Caco-2 (cell line): ENCODE measurements around the gene C6orf163. TPM values are rescaled to one million over a fixed set of nuclear protein-coding genes. Genes with fewer than 3 reads are reported as not detected.

ENCODE experiments used
- BruUV-seq: library from RNA; stranded (reverse); fragments of 400-500 nt; replicated peaks from 2 replicates; lab custom pipeline; 2021; lab: Mats Ljungman, UMichigan
- CTCF ChIA-PET: fragments of 300-600 bp; sonication (Branson Sonifier 250); formaldehyde crosslinking; loops from one replicate; lab custom pipeline; 2022; ENCODE audit warnings: antibody characterized with exemption; lab: Charles Lee
- POLR2A ChIA-PET: fragments of 300-600 bp; sonication (Branson Sonifier 250); formaldehyde crosslinking; loops from one replicate; lab custom pipeline; 2022; ENCODE audit warnings: antibody characterized with exemption; lab: Charles Lee
- DNase-seq, 2 experiments: peaks; one replicate each; pipeline versions ENCODE4 v3.0.0 to v3.0.0-alpha.2; 2020 to 2022
- H3K27me3 ChIP-seq: replicated peaks from 2 replicates; pipeline ENCODE4 v1.6.0; 2011; ENCODE audit warnings: low read length; ENCODE audit not compliant: control insufficient read depth, insufficient read depth
- H3K36me3 ChIP-seq: 2 replicates; pipeline ENCODE4 v1.5.1; 2011; ENCODE audit warnings: low read length; ENCODE audit not compliant: control insufficient read depth, insufficient read depth
- H3K4me1 ChIP-seq: fragments of 250-450 bp; sonication (Bioruptor Pico); 2 replicates; pipeline ENCODE4 v1.5.1; 2020; ENCODE audit warnings: mild to moderate bottlenecking
- H3K4me3 ChIP-seq: 2 replicates; pipeline ENCODE4 v1.5.1; 2011; ENCODE audit warnings: low read depth, mild to moderate bottlenecking, control low read depth, low read length
- H3K9me3 ChIP-seq: fragments of 250-450 bp; sonication (Bioruptor Pico); 2 replicates; pipeline ENCODE4 v1.5.1; 2020; ENCODE audit warnings: mild to moderate bottlenecking, moderate library complexity
- H3K27ac Mint-ChIP-seq: one replicate; pipeline ENCODE4 v1.8.0; 2022; ENCODE audit warnings: mixed read lengths; ENCODE audit not compliant: unreplicated experiment
- H3K27me3 Mint-ChIP-seq: one replicate; pipeline ENCODE4 v1.8.0; 2022; ENCODE audit warnings: mixed read lengths; ENCODE audit not compliant: insufficient read depth, unreplicated experiment
- H3K36me3 Mint-ChIP-seq: one replicate; pipeline ENCODE4 v1.8.0; 2022; ENCODE audit warnings: mild to moderate bottlenecking, mixed read lengths; ENCODE audit not compliant: insufficient read depth, unreplicated experiment
- H3K4me1 Mint-ChIP-seq: one replicate; pipeline ENCODE4 v1.8.0; 2022; ENCODE audit warnings: low read depth, mixed read lengths; ENCODE audit not compliant: unreplicated experiment
- H3K4me3 Mint-ChIP-seq: one replicate; pipeline ENCODE4 v1.8.0; 2022; ENCODE audit warnings: mild to moderate bottlenecking, moderate library complexity, mixed read lengths; ENCODE audit not compliant: unreplicated experiment
- H3K9me3 Mint-ChIP-seq: one replicate; pipeline ENCODE4 v1.8.0; 2022; ENCODE audit warnings: mixed read lengths; ENCODE audit not compliant: unreplicated experiment
- intact Hi-C: fragments of 100-400 bp; cut with micrococcal nuclease; formaldehyde crosslinking; loops from one replicate; pipeline ENCODE4 v1.10.0; 2022; ENCODE audit not compliant: unreplicated experiment
- total RNA-seq: library from RNA; stranded (reverse); gene quantifications from 2 replicates; pipeline ENCODE4 v1.2.3, GENCODE V29; 2022
- TF ChIP-seq, protein P1 (sequence below), 2 experiments: fragments of 200-600 bp in 1 of 2; IDR thresholded peaks; 1 replicate in 1 of 2; 2 replicates in 1 of 2; pipeline versions ENCODE4 v1.5.1 to v1.8.0; 2011 to 2022; ENCODE audit warnings: antibody characterized with exemption in 1 of 2, control low read depth in 1 of 2, inconsistent platforms in 1 of 2, low read depth in 1 of 2, low read length in 1 of 2, mild to moderate bottlenecking in 1 of 2, moderate library complexity in 1 of 2; ENCODE audit not compliant: insufficient read depth in 1 of 2, severe bottlenecking in 1 of 2, unreplicated experiment in 1 of 2

C6orf163 gene
- total RNA-seq, 1 experiment from 2014 or later = 2.3 TPM

DNA sequence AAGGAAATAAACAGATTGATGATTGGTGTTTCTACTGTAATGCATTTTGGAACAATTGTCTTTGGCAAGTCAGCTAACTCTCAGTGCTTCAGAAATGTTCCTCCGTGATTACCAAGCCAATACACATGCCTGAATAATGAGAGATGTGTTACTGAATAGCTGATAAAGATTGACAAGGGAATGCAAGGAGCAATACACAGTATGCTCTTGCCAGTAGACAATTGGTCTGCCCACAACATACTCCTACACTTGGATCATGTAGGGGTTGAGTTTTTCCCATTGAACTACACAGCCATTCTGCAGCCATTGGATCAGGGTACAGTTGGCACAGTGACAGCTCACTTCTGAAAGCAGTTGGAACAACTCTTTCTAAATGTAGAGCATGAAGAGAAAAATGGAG is 9.9 kb upstream of the C6orf163 start:
- Histone ChIP-seq H3K36me3 (no peaks in the 10 kb centered on the region), H3K4me1 (no peaks in the 10 kb centered on the region; the same call in 1 of the 2 replicates), H3K4me3 (no peak overlapping the region), H3K27me3 (no peaks in the 10 kb centered on the region), H3K9me3 (no peaks in the 10 kb centered on the region)
- H3K9me3 Mint-ChIP-seq = no peaks in the 10 kb centered on the region
- intact Hi-C loops = no loop called here
- no peak for DNase-seq
- no TSS peak for BruUV-seq
- TF ChIP-seq, protein P1, sequence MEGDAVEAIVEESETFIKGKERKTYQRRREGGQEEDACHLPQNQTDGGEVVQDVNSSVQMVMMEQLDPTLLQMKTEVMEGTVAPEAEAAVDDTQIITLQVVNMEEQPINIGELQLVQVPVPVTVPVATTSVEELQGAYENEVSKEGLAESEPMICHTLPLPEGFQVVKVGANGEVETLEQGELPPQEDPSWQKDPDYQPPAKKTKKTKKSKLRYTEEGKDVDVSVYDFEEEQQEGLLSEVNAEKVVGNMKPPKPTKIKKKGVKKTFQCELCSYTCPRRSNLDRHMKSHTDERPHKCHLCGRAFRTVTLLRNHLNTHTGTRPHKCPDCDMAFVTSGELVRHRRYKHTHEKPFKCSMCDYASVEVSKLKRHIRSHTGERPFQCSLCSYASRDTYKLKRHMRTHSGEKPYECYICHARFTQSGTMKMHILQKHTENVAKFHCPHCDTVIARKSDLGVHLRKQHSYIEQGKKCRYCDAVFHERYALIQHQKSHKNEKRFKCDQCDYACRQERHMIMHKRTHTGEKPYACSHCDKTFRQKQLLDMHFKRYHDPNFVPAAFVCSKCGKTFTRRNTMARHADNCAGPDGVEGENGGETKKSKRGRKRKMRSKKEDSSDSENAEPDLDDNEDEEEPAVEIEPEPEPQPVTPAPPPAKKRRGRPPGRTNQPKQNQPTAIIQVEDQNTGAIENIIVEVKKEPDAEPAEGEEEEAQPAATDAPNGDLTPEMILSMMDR (IDR thresholded peaks at IDR 0.05; ENCODE audit: insufficient read depth in 1 of 2, low read depth in 1 of 2, low read length in 1 of 2, severe bottlenecking in 1 of 2, unreplicated experiment in 1 of 2) = no peak
- H3K36me3 Mint-ChIP-seq = no peaks in the 10 kb centered on the region
- no peak overlapping the region for H3K4me3 Mint-ChIP-seq
- peaks cover 21% of the 10 kb centered on the region for H3K4me1 Mint-ChIP-seq
- no peaks in the 10 kb centered on the region for H3K27me3 Mint-ChIP-seq
- ChIA-PET CTCF (no interaction called here), POLR2A (no interaction called here)
- H3K27ac Mint-ChIP-seq = no peak overlapping the region

DNA sequence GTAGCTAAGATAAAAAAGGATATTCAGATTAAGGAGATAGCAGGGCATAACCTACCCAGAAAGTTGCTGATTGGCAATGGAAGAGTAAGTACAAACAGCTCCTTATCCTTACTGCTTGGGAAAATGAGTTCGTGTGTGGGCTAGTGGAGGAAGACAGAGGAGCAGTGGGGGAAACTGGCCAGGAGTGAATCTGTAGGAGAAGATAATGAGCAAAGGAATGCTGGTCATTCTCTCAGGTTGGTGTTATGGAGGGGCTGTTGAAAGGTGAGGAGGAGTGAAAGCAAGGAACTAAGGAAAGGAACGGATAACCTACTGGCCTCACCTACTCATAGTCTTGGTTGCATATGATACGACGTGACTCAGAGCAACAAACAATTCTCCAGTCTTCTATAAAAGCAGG is 8.2 kb upstream of the C6orf163 start:
- CTCF ChIA-PET = no interaction called here
- Mint-ChIP-seq H3K9me3 (no peaks in the 10 kb centered on the region), H3K4me3 (no peak overlapping the region), H3K27me3 (no peaks in the 10 kb centered on the region), H3K36me3 (no peaks in the 10 kb centered on the region), H3K27ac (no peak overlapping the region), H3K4me1 (peaks cover 28% of the 10 kb centered on the region)
- Histone ChIP-seq H3K4me3 (no peak overlapping the region), H3K9me3 (no peaks in the 10 kb centered on the region), H3K27me3 (no peaks in the 10 kb centered on the region), H3K4me1 (no peaks in the 10 kb centered on the region; the same call in 1 of the 2 replicates), H3K36me3 (no peaks in the 10 kb centered on the region)
- intact Hi-C loops = no loop called here
- BruUV-seq = no TSS peak
- POLR2A ChIA-PET = no interaction called here
- TF ChIP-seq, protein P1 (IDR thresholded peaks at IDR 0.05; ENCODE audit: insufficient read depth in 1 of 2, low read depth in 1 of 2, low read length in 1 of 2, severe bottlenecking in 1 of 2, unreplicated experiment in 1 of 2) = no peak
- DNase-seq = no peak

DNA sequence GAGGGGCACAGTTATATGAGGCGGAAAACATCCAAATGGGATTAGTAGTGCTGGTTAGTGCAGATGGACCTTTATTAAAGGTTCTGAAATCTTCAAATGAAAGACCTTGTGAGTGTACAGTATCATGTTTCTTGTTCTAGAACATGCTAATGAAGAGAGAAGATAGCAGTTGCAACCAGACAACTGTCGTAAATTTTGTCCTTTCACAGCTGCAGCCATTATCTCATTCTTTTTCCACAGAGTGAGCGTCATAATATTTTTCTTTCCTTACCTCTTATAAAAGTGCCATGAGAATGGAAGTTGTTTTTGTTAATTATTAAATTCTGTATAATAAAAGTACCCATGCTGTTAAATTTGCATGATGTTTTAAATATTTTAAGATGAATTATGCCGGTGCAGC is 4.4 kb upstream of the C6orf163 start:
- no peaks in the 10 kb centered on the region for H3K9me3 ChIP-seq
- H3K4me1 ChIP-seq = peaks cover 25% of the 10 kb centered on the region
- DNase-seq = no peak
- TF ChIP-seq, protein P1 (IDR thresholded peaks at IDR 0.05; ENCODE audit: insufficient read depth in 1 of 2, low read depth in 1 of 2, low read length in 1 of 2, severe bottlenecking in 1 of 2, unreplicated experiment in 1 of 2) = no peak
- H3K27me3 Mint-ChIP-seq = no peaks in the 10 kb centered on the region
- H3K9me3 Mint-ChIP-seq = no peaks in the 10 kb centered on the region
- no peak overlapping the region for H3K4me3 Mint-ChIP-seq
- ChIA-PET CTCF (no interaction called here), POLR2A (no interaction called here)
- H3K4me1 Mint-ChIP-seq = peaks cover 31% of the 10 kb centered on the region
- BruUV-seq = no TSS peak
- H3K27me3 ChIP-seq = no peaks in the 10 kb centered on the region
- no peak overlapping the region for H3K4me3 ChIP-seq
- H3K36me3 Mint-ChIP-seq = no peaks in the 10 kb centered on the region
- intact Hi-C loops = loop anchor here (5.0 kb wide), 1 partner anchor 268 kb away; no protein-coding TSS in a partner anchor
- H3K36me3 ChIP-seq = no peaks in the 10 kb centered on the region
- H3K27ac Mint-ChIP-seq = no peak overlapping the region
